ENCODE data around the gene WFIKKN2. TPM values are rescaled to one million over a fixed set of nuclear protein-coding genes. Genes with fewer than 3 reads are reported as not detected.

Gene WFIKKN2
- total and polyA plus RNA-seq, 2 of the 13 experiments (the other 11 are each of a cell fraction or from before 2014, with no cell fraction given) = not detected

DNA sequence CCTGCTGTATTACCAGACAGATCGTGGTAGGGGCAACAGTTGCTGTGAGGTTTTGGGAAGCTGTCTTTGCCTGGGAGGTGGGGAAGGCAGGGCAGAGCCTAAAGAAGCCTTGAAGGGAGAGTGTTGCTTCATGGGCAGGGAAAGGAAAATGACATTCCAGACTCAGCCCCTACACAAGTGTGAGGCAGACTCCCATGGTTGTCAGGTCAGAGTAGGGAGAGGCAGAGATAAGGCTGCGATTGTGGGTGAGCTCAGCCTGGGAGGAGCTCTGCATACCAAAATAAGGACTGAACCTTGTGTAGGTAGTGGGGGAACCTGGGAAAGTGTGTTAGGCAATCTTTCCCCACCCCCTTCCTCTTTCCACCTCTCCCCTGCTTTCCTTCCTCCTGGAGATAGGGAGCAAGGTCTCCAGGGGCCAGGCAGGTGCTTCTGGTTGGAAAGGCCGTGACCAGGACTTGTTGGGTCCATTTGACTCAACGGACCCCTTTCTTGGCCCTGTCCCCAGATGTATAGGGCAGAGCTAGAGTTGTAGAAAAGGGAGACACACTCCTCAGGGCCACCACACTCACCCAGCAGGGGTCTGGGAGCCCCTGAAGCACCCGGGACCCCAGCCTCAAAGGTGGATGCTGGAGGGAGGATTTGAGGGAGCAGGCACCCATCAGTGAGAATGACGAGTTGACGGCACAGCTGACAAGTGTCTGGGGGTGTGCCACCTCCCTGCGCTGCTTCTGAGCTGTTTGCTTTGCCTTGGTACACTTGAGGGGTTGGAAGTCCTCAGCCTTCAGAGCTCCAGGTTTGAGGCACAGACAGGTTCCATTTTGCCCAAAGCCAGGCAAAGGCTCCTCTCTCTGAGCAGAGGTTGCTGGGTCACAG lies 49.3 kb downstream of the WFIKKN2 start (continued):
- TF ChIP-seq, protein P1, sequence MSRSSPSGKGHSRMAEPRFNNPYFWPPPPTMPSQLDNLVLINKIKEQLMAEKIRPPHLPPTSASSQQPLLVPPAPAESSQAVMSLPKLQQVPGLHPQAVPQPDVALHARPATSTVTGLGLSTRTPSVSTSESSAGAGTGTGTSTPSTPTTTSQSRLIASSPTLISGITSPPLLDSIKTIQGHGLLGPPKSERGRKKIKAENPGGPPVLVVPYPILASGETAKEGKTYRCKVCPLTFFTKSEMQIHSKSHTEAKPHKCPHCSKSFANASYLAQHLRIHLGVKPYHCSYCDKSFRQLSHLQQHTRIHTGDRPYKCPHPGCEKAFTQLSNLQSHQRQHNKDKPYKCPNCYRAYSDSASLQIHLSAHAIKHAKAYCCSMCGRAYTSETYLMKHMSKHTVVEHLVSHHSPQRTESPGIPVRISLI (CRISPR knock-in tag; IDR thresholded peaks at IDR 0.05; ENCODE audit: borderline replicate concordance) = peak; percentile 45; the same call in 1 of the 2 replicates
- TF ChIP-seq ZNF563 (CRISPR knock-in tag; IDR thresholded peaks at IDR 0.05) = no peak; the same call in 1 of the 2 replicates
- no peak for TF ChIP-seq ZFP36L1 (CRISPR knock-in tag; IDR thresholded peaks at IDR 0.05)
- no peak for TF ChIP-seq CC2D1A (CRISPR knock-in tag; IDR thresholded peaks at IDR 0.05)
- TF ChIP-seq, protein P2, sequence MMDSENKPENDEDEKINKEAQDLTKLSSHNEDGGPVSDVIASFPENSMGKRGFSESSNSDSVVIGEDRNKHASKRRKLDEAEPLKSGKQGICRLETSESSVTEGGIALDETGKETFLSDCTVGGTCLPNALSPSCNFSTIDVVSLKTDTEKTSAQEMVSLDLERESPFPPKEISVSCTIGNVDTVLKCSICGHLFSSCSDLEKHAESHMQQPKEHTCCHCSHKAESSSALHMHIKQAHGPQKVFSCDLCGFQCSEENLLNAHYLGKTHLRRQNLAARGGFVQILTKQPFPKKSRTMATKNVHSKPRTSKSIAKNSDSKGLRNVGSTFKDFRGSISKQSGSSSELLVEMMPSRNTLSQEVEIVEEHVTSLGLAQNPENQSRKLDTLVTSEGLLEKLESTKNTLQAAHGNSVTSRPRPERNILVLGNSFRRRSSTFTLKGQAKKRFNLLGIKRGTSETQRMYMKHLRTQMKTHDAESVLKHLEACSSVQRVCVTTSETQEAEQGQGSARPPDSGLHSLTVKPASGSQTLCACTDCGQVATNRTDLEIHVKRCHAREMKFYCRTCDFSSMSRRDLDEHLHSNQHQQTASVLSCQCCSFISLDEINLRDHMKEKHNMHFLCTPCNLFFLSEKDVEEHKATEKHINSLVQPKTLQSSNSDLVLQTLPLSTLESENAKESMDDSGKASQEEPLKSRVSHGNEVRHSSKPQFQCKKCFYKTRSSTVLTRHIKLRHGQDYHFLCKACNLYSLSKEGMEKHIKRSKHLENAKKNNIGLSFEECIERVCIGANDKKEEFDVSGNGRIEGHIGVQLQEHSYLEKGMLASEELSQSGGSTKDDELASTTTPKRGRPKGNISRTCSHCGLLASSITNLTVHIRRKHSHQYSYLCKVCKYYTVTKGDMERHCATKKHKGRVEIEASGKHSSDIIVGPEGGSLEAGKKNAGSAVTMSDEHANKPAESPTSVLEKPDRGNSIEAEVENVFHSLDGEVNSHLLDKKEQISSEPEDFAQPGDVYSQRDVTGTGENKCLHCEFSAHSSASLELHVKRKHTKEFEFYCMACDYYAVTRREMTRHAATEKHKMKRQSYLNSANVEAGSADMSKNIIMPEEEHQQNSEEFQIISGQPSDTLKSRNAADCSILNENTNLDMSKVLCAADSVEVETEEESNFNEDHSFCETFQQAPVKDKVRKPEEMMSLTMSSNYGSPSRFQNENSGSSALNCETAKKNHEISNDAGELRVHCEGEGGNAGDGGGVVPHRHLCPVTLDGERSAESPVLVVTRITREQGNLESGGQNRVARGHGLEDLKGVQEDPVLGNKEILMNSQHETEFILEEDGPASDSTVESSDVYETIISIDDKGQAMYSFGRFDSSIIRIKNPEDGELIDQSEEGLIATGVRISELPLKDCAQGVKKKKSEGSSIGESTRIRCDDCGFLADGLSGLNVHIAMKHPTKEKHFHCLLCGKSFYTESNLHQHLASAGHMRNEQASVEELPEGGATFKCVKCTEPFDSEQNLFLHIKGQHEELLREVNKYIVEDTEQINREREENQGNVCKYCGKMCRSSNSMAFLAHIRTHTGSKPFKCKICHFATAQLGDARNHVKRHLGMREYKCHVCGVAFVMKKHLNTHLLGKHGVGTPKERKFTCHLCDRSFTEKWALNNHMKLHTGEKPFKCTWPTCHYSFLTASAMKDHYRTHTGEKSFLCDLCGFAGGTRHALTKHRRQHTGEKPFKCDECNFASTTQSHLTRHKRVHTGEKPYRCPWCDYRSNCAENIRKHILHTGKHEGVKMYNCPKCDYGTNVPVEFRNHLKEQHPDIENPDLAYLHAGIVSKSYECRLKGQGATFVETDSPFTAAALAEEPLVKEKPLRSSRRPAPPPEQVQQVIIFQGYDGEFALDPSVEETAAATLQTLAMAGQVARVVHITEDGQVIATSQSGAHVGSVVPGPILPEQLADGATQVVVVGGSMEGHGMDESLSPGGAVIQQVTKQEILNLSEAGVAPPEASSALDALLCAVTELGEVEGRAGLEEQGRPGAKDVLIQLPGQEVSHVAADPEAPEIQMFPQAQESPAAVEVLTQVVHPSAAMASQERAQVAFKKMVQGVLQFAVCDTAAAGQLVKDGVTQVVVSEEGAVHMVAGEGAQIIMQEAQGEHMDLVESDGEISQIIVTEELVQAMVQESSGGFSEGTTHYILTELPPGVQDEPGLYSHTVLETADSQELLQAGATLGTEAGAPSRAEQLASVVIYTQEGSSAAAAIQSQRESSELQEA (CRISPR knock-in tag; IDR thresholded peaks at IDR 0.05; ENCODE audit: not compliant biosample characterization) = no peak
- TF ChIP-seq ZNF121 (CRISPR knock-in tag; IDR thresholded peaks at IDR 0.05) = no peak
- TF ChIP-seq YEATS4 (CRISPR knock-in tag; IDR thresholded peaks at IDR 0.05; ENCODE audit: borderline replicate concordance) = peak; percentile 15; the same call in 1 of the 2 replicates
- TF ChIP-seq, protein P3, sequence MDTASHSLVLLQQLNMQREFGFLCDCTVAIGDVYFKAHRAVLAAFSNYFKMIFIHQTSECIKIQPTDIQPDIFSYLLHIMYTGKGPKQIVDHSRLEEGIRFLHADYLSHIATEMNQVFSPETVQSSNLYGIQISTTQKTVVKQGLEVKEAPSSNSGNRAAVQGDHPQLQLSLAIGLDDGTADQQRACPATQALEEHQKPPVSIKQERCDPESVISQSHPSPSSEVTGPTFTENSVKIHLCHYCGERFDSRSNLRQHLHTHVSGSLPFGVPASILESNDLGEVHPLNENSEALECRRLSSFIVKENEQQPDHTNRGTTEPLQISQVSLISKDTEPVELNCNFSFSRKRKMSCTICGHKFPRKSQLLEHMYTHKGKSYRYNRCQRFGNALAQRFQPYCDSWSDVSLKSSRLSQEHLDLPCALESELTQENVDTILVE (CRISPR knock-in tag; IDR thresholded peaks at IDR 0.05) = no peak
- no peak for TF ChIP-seq NR2F1 (CRISPR knock-in tag; IDR thresholded peaks at IDR 0.05)
- TF ChIP-seq, protein P4, sequence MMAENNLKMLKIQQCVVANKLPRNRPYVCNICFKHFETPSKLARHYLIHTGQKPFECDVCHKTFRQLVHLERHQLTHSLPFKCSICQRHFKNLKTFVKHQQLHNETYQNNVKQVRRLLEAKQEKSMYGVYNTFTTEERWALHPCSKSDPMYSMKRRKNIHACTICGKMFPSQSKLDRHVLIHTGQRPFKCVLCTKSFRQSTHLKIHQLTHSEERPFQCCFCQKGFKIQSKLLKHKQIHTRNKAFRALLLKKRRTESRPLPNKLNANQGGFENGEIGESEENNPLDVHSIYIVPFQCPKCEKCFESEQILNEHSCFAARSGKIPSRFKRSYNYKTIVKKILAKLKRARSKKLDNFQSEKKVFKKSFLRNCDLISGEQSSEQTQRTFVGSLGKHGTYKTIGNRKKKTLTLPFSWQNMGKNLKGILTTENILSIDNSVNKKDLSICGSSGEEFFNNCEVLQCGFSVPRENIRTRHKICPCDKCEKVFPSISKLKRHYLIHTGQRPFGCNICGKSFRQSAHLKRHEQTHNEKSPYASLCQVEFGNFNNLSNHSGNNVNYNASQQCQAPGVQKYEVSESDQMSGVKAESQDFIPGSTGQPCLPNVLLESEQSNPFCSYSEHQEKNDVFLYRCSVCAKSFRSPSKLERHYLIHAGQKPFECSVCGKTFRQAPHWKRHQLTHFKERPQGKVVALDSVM (CRISPR knock-in tag; IDR thresholded peaks at IDR 0.05) = no peak; the same call in 1 of the 2 replicates
- peak; percentile 69; the same call in 1 of the 2 replicates for TF ChIP-seq CREM (IDR thresholded peaks at IDR 0.05)
- no peak for TF ChIP-seq CREM (CRISPR knock-in tag; IDR thresholded peaks at IDR 0.05)
- no peak for TF ChIP-seq CENPX (CRISPR knock-in tag; IDR thresholded peaks at IDR 0.05)
- TF ChIP-seq ZNF883 (CRISPR knock-in tag; IDR thresholded peaks at IDR 0.05; ENCODE audit: not compliant biosample characterization) = peak; percentile 72
- no peak for TF ChIP-seq ZNF30 (CRISPR knock-in tag; IDR thresholded peaks at IDR 0.05)
